ENCODE results near the gene LINGO1. TPM values are rescaled to one million over a fixed set of nuclear protein-coding genes. Genes with fewer than 3 reads are reported as not detected.

Gene LINGO1
- total and polyA plus RNA-seq, 2 donors (not counting 1 experiment from before 2014, with no cell fraction given), result 0.05 TPM; not detected in 1

DNA sequence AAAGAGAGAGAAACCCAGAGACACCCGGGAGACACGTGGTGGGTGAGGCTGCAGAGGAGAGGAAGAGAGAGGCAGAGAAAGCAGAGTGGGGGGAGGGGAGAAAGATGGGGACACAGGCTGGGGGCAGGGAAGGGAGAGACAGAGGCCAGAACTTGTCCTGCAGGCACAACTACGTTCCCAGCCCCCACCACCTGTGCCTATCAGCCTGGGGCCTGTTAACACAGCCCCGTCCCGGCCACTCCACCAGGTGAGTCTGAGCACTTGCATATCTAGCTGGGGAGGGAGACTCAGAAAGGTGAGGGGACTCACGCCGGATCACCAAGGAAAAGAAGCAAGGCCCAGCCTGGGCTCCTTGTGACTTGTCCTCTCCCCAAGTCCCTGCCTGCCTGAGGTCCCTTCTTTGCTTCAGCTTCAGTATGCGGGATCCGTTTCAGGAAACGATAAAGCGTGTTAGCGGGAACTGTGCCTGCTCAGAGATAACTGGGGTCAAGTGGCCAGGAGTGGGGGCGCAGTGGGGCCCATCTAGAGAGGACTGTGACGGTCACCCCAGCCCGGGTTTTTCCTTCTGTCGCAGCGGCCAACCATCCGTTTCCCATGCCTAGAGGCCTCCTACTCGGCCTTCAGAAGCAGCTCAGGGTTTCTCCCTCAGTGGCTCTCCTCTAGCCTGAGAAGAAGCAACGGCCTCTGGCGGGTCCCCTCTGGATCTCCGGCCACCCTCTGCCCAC lies 10.3 kb downstream of the LINGO1 start:
- no peaks in the 10 kb centered on the region for H4K20me1 ChIP-seq (ENCODE audit: control insufficient read depth, extremely low read depth, insufficient read depth, low read length)
- H3K4me3 ChIP-seq (replicated peaks in 1 of 4; ENCODE audit: control extremely low read depth in 1 of 4, insufficient read depth in 1 of 4, low read depth in 3 of 4, low read length in 4 of 4), result no peak overlapping the region
- no peak overlapping the region for H2AFZ ChIP-seq (ENCODE audit: low read length)
- no peaks in the 10 kb centered on the region for H3K9me3 ChIP-seq (ENCODE audit: control insufficient read depth, insufficient read depth, low read depth, low read length)
- peaks cover 3% of the 10 kb centered on the region for H3K27me3 ChIP-seq (ENCODE audit: control insufficient read depth, insufficient read depth, low read length)
- no peaks in the 10 kb centered on the region for H3K36me3 ChIP-seq (ENCODE audit: control insufficient read depth, insufficient read depth, low read length)
- H3K4me2 ChIP-seq (ENCODE audit: extremely low read depth, insufficient read depth, low read length), result no peak overlapping the region
- no peak overlapping the region for H3K27ac ChIP-seq (ENCODE audit: insufficient read depth, low read length)
- no peak for DNase-seq (ENCODE audit: low read depth in 2 of 2)
- H3K79me2 ChIP-seq (ENCODE audit: control insufficient read depth, insufficient read depth, low read length), result no peaks in the 10 kb centered on the region
- no peak overlapping the region for H3K9ac ChIP-seq (ENCODE audit: insufficient read depth, low read length)
- no peaks in the 10 kb centered on the region for H3K4me1 ChIP-seq (ENCODE audit: control insufficient read depth, extremely low read depth, insufficient read depth, low read length)
- TF ChIP-seq, protein P1, sequence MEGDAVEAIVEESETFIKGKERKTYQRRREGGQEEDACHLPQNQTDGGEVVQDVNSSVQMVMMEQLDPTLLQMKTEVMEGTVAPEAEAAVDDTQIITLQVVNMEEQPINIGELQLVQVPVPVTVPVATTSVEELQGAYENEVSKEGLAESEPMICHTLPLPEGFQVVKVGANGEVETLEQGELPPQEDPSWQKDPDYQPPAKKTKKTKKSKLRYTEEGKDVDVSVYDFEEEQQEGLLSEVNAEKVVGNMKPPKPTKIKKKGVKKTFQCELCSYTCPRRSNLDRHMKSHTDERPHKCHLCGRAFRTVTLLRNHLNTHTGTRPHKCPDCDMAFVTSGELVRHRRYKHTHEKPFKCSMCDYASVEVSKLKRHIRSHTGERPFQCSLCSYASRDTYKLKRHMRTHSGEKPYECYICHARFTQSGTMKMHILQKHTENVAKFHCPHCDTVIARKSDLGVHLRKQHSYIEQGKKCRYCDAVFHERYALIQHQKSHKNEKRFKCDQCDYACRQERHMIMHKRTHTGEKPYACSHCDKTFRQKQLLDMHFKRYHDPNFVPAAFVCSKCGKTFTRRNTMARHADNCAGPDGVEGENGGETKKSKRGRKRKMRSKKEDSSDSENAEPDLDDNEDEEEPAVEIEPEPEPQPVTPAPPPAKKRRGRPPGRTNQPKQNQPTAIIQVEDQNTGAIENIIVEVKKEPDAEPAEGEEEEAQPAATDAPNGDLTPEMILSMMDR (conservative IDR thresholded peaks at IDR 0.05 in 1 of 2, IDR thresholded peaks at IDR 0.05 in 1 of 2; ENCODE audit: low read depth in 1 of 2, low read length in 2 of 2), result no peak
- no peak for TF ChIP-seq EZH2 (IDR thresholded peaks at IDR 0.05; ENCODE audit: low read length, missing control alignments)

DNA sequence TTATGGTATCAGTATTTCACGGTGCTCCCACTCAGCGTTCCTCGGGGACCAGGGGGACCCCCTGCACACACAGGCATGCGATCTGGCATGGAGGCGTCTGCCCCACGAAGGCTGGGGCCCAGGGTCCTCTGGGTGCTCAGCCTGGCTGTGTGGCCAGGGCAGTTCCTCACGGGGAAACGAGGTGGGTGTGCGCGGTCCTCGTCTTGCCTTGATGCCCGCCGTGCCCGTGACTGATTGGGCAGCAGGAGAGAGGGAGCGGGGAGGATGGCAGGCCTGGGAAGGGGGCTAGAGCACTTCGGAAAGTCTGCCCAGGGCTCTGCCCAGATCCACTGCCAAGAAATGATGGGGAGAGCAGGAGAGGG lies 10.9 kb downstream of the LINGO1 start:
- no peaks in the 10 kb centered on the region for H4K20me1 ChIP-seq (ENCODE audit: control insufficient read depth, extremely low read depth, insufficient read depth, low read length)
- H3K4me3 ChIP-seq (replicated peaks in 1 of 4; ENCODE audit: control extremely low read depth in 1 of 4, insufficient read depth in 1 of 4, low read depth in 3 of 4, low read length in 4 of 4), result no peak overlapping the region
- H2AFZ ChIP-seq (ENCODE audit: low read length), result no peak overlapping the region
- H3K9ac ChIP-seq (ENCODE audit: insufficient read depth, low read length), result no peak overlapping the region
- no peaks in the 10 kb centered on the region for H3K36me3 ChIP-seq (ENCODE audit: control insufficient read depth, insufficient read depth, low read length)
- no peak overlapping the region for H3K27ac ChIP-seq (ENCODE audit: insufficient read depth, low read length)
- no peak overlapping the region for H3K4me2 ChIP-seq (ENCODE audit: extremely low read depth, insufficient read depth, low read length)
- no peaks in the 10 kb centered on the region for H3K9me3 ChIP-seq (ENCODE audit: control insufficient read depth, insufficient read depth, low read depth, low read length)
- no peak for DNase-seq (ENCODE audit: low read depth in 2 of 2)
- no peaks in the 10 kb centered on the region for H3K4me1 ChIP-seq (ENCODE audit: control insufficient read depth, extremely low read depth, insufficient read depth, low read length)
- H3K79me2 ChIP-seq (ENCODE audit: control insufficient read depth, insufficient read depth, low read length), result no peaks in the 10 kb centered on the region
- peaks cover 3% of the 10 kb centered on the region for H3K27me3 ChIP-seq (ENCODE audit: control insufficient read depth, insufficient read depth, low read length)
- TF ChIP-seq EZH2 (IDR thresholded peaks at IDR 0.05; ENCODE audit: low read length, missing control alignments), result no peak
- TF ChIP-seq, protein P1 (conservative IDR thresholded peaks at IDR 0.05 in 1 of 2, IDR thresholded peaks at IDR 0.05 in 1 of 2; ENCODE audit: low read depth in 1 of 2, low read length in 2 of 2), result no peak

DNA sequence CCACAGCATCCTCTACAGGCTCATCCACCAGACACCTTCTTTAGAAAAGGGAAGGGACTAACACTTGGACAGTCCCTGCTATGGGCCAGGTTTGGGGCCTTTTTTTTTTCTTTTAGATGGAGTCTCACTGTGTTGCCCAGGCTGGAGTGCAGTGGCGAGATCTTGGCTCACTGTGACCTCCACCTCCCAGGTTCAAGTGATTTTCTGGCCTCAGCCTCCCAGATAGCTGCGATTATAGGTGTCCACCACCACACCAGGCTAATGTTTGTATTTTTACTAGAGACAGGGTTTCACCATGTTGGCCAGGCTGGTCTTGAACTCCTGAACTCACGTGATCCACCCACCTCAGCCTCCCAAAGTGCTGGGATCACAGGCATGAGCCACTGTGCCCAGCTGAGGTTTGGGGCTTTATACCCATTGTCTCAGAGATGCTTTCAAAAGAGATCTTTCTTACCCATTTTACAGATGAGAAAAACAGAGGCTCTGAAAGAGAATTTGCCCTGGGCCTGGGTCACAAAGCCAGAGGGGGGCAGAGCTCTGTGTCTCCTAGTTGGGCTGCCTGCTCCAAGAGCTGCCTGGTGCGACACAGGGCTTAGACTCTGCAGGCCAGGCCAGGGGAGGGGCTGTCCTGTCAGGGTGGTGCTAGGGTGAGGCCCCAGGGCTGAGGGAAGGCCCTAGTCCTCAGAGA lies 11.6 kb downstream of the LINGO1 start:
- no peaks in the 10 kb centered on the region for H3K36me3 ChIP-seq (ENCODE audit: control insufficient read depth, insufficient read depth, low read length)
- no peak overlapping the region for H3K4me2 ChIP-seq (ENCODE audit: extremely low read depth, insufficient read depth, low read length)
- H3K9me3 ChIP-seq (ENCODE audit: control insufficient read depth, insufficient read depth, low read depth, low read length), result no peaks in the 10 kb centered on the region
- H3K79me2 ChIP-seq (ENCODE audit: control insufficient read depth, insufficient read depth, low read length), result no peaks in the 10 kb centered on the region
- H3K4me1 ChIP-seq (ENCODE audit: control insufficient read depth, extremely low read depth, insufficient read depth, low read length), result no peaks in the 10 kb centered on the region
- H3K9ac ChIP-seq (ENCODE audit: insufficient read depth, low read length), result no peak overlapping the region
- H3K4me3 ChIP-seq (replicated peaks in 1 of 4; ENCODE audit: control extremely low read depth in 1 of 4, insufficient read depth in 1 of 4, low read depth in 3 of 4, low read length in 4 of 4), result no peak overlapping the region
- H3K27ac ChIP-seq (ENCODE audit: insufficient read depth, low read length), result no peak overlapping the region
- no peaks in the 10 kb centered on the region for H4K20me1 ChIP-seq (ENCODE audit: control insufficient read depth, extremely low read depth, insufficient read depth, low read length)
- TF ChIP-seq, protein P1 (conservative IDR thresholded peaks at IDR 0.05 in 1 of 2, IDR thresholded peaks at IDR 0.05 in 1 of 2; ENCODE audit: low read depth in 1 of 2, low read length in 2 of 2), result no peak
- no peak for TF ChIP-seq EZH2 (IDR thresholded peaks at IDR 0.05; ENCODE audit: low read length, missing control alignments)
- no peak for DNase-seq (ENCODE audit: low read depth in 2 of 2)
- peaks cover 3% of the 10 kb centered on the region for H3K27me3 ChIP-seq (ENCODE audit: control insufficient read depth, insufficient read depth, low read length)
- no peak overlapping the region for H2AFZ ChIP-seq (ENCODE audit: low read length)

All from fibroblast of lung (primary cell).